Measurements from ENCODE around the gene GTF2E1. TPM values are rescaled to one million over a fixed set of nuclear protein-coding genes. Genes with fewer than 3 reads are reported as not detected.
A peak's percentile ranks its signal among the peaks of the same experiment; 100 is the strongest.
"Not testable (repeated sequence)": the region's sequence is repeated elsewhere in the genome, so short reads cannot be mapped to it uniquely, and the experiment has no call there.

GTF2E1 gene
- total RNA-seq, 6 donors from 2014 or later, result 6.3 to 17.9 (median 15.7) TPM

GRCh38 chr3:120726791-120727190 is 15.8 kb upstream of the GTF2E1 start:
- DNase-seq, result no peak
- no peak for TF ChIP-seq POLR2A (IDR thresholded peaks at IDR 0.05)
- Histone ChIP-seq H3K4me3 (no peak overlapping the region), H3K4me1 (no peaks in the 10 kb centered on the region), H3K9me3 (no peaks in the 10 kb centered on the region), H3K36me3 (peaks cover 0 to 4% (median 0%) of the 10 kb centered on the region in 4 donors), H3K27me3 (no peaks in the 10 kb centered on the region), H3K27ac (no peak overlapping the region)
- ATAC-seq (ENCODE audit: low FRiP score in 2 of 2), result no peak
- WGBS, 2 donors, result 74 to 78% methylated on average over 1 of the region's 1 CpG

GRCh38 chr3:120730576-120731542 is 11.7 kb upstream of the GTF2E1 start:
- 93 to 97% methylated on average over 4 of the region's 4 CpGs for WGBS, 2 donors
- Histone ChIP-seq H3K4me1 (no peaks in the 10 kb centered on the region), H3K9me3 (no peaks in the 10 kb centered on the region), H3K4me3 (no peak overlapping the region), H3K36me3 (peaks cover 0 to 4% (median 0%) of the 10 kb centered on the region in 4 donors), H3K27me3 (no peaks in the 10 kb centered on the region), H3K27ac (no peak overlapping the region)
- DNase-seq (no peak), ATAC-seq (ENCODE audit: low FRiP score in 2 of 2) (no peak)
- TF ChIP-seq POLR2AphosphoS5 (IDR thresholded peaks at IDR 0.05), result no peak
- TF ChIP-seq EP300 (IDR thresholded peaks at IDR 0.05), result no peak
- TF ChIP-seq CTCF (IDR thresholded peaks at IDR 0.05), result no peak
- TF ChIP-seq POLR2A (IDR thresholded peaks at IDR 0.05), result no peak

- not testable (repeated sequence) for H3K4me3 ChIP-seq; H3K9me3 ChIP-seq; H3K27me3 ChIP-seq; H3K36me3 ChIP-seq; H3K4me1 ChIP-seq; ATAC-seq (ENCODE audit: low FRiP score in 2 of 2); H3K27ac ChIP-seq
- peak in 1 of 2 donors; percentile 41 for DNase-seq
- WGBS, 2 donors, result 91 to 96% methylated on average over 8 of the region's 8 CpGs
Observed at GRCh38 chr3:120738006-120738405, 4.5 kb upstream of the GTF2E1 start.

GRCh38 chr3:120741320-120741719 is 1.2 kb upstream of the GTF2E1 start:
- DNase-seq (no peak), ATAC-seq (ENCODE audit: low FRiP score in 2 of 2) (no peak)
- peaks cover 14 to 23% (median 17%) of the 10 kb centered on the region in 4 donors for H3K4me1 ChIP-seq
- peak overlapping the region in 3 of 4 donors; percentile 78 to 94 (median 87) for H3K4me3 ChIP-seq
- no peak for TF ChIP-seq CTCF (IDR thresholded peaks at IDR 0.05)
- no peak for TF ChIP-seq POLR2AphosphoS5 (IDR thresholded peaks at IDR 0.05)
- no peak for TF ChIP-seq EP300 (IDR thresholded peaks at IDR 0.05)
- TF ChIP-seq POLR2A (IDR thresholded peaks at IDR 0.05), result no peak
- H3K27ac ChIP-seq, result no peak overlapping the region
- WGBS, 2 donors, result 60 to 77% methylated on average over 3 of the region's 3 CpGs
- H3K36me3 ChIP-seq, result peaks cover 0 to 9% (median 4%) of the 10 kb centered on the region in 4 donors
- H3K27me3 ChIP-seq, result no peaks in the 10 kb centered on the region
- no peaks in the 10 kb centered on the region for H3K9me3 ChIP-seq

GRCh38 chr3:120741837-120742197 is 727 bp upstream of the GTF2E1 start:
- ATAC-seq (ENCODE audit: low FRiP score in 2 of 2), result peak; percentile 4 to 29
- peak overlapping the region; percentile 55 to 94 (median 82) for H3K4me3 ChIP-seq
- peaks cover 14 to 23% (median 17%) of the 10 kb centered on the region in 4 donors for H3K4me1 ChIP-seq
- no peak for TF ChIP-seq POLR2AphosphoS5 (IDR thresholded peaks at IDR 0.05)
- no peak for TF ChIP-seq CTCF (IDR thresholded peaks at IDR 0.05)
- no peak for TF ChIP-seq POLR2A (IDR thresholded peaks at IDR 0.05)
- no peak for TF ChIP-seq EP300 (IDR thresholded peaks at IDR 0.05)
- H3K36me3 ChIP-seq, result peaks cover 0 to 9% (median 4%) of the 10 kb centered on the region in 4 donors
- H3K27me3 ChIP-seq, result no peaks in the 10 kb centered on the region
- DNase-seq, result no peak
- no peaks in the 10 kb centered on the region for H3K9me3 ChIP-seq
- WGBS, 2 donors, result 3 to 10% methylated on average over 10 of the region's 10 CpGs
- H3K27ac ChIP-seq, result peak overlapping the region; percentile 95 to 98 (median 96)
